K562 (cell line): ENCODE data around the gene FYTTD1. TPM values are rescaled to one million over a fixed set of nuclear protein-coding genes. Genes with fewer than 3 reads are reported as not detected.

Experiments
- ATAC-seq: fragments of 200-7000 bp; cut with Tn5 transposase; 3 replicates; pipeline ENCODE4 v1.9.1; 2020; ENCODE audit warnings: moderate library complexity
- BruUV-seq: library from RNA; stranded (reverse); fragments of 400-500 nt; replicated peaks from 2 replicates; lab custom pipeline; 2021; lab: Mats Ljungman, UMichigan
- CTCF ChIA-PET: fragments of 300-600 bp; formaldehyde crosslinking; extraction: SDS; loops from one replicate; lab custom pipeline; 2021; ENCODE audit warnings: low intra/inter-chr PET ratio; lab: Yijun Ruan, JAX
- POLR2A ChIA-PET: fragments of 300-600, 350-650 bp; sonication (Branson Sonifier 250); formaldehyde crosslinking; extraction: SDS; loops from one replicate; lab custom pipeline; 2021; ENCODE audit warnings: antibody characterized with exemption, inconsistent platforms; lab: Yijun Ruan, JAX
- DNase-seq, 4 experiments: peaks; one replicate each; pipeline versions ENCODE4 v3.0.0 to v3.0.0-alpha.2; 2011 to 2018; ENCODE audit warnings: low spot score in 3 of 4, mixed read lengths in 3 of 4; ENCODE audit errors: extremely low read depth in 1 of 4
- FAIRE-seq: peaks from 2 replicates; lab custom pipeline; 2011; peaks lifted over from hg19 to GRCh38; lab: Jason Lieb, UNC
- H2AFZ ChIP-seq: 2 replicates; pipeline ENCODE4 v1.6.0; 2011; ENCODE audit warnings: low read depth, low read length, control low read depth, inconsistent platforms
- H3K27ac ChIP-seq: fragments of 200-600 bp; 3 replicates; pipeline ENCODE4 v1.8.0; 2011; ENCODE audit warnings: low read depth, mild to moderate bottlenecking, control low read depth, inconsistent platforms, low read length, moderate library complexity, mixed read lengths; ENCODE audit errors: extremely low read depth
- H3K27me3 ChIP-seq, 2 experiments: fragments of 300-600 bp in 1 of 2; 2 replicates in 1 of 2; 3 replicates in 1 of 2; pipeline versions ENCODE4 v1.6.0 to v1.8.0; 2011; ENCODE audit warnings: inconsistent platforms in 2 of 2, low read length in 2 of 2, mild to moderate bottlenecking in 1 of 2, mixed read lengths in 1 of 2, moderate library complexity in 1 of 2; ENCODE audit not compliant: control insufficient read depth in 2 of 2, insufficient read depth in 2 of 2
- H3K36me3 ChIP-seq: fragments of 300-600 bp; 3 replicates; pipeline ENCODE4 v1.8.0; 2011; ENCODE audit warnings: mild to moderate bottlenecking, low read length, inconsistent platforms; ENCODE audit not compliant: control insufficient read depth, insufficient read depth
- H3K4me1 ChIP-seq, 2 experiments: fragments of 200-600 bp in 1 of 2; replicated peaks in 1 of 2; 2 replicates in 1 of 2; 3 replicates in 1 of 2; pipeline versions ENCODE4 v1.5.1 to v1.8.0; 2011; ENCODE audit warnings: inconsistent platforms in 2 of 2, low read length in 2 of 2, mild to moderate bottlenecking in 1 of 2, mixed read lengths in 1 of 2, moderate library complexity in 1 of 2; ENCODE audit not compliant: control insufficient read depth in 2 of 2, insufficient read depth in 2 of 2
- H3K4me2 ChIP-seq: 2 replicates; pipeline ENCODE4 v1.6.1; 2011; ENCODE audit warnings: low read length, control low read depth, inconsistent platforms, mixed read lengths; ENCODE audit not compliant: insufficient read depth
- H3K4me3 ChIP-seq: fragments of 200-600 bp; sonication (generic), shearing (Covaris generic); 2 replicates; pipeline ENCODE4 v1.5.1; 2016; ENCODE audit warnings: control low read depth, inconsistent platforms
- H3K79me2 ChIP-seq: fragments of 200-600 bp; 3 replicates; pipeline ENCODE4 v1.8.0; 2011; ENCODE audit warnings: low read length, inconsistent platforms; ENCODE audit not compliant: control insufficient read depth, insufficient read depth
- H3K9ac ChIP-seq, 2 experiments: 2 replicates each; pipeline versions ENCODE4 v1.6.0 to v1.6.1; 2011; ENCODE audit warnings: low read depth in 2 of 2, low read length in 2 of 2, control low read depth in 1 of 2, inconsistent platforms in 1 of 2, mild to moderate bottlenecking in 1 of 2, mixed read lengths in 1 of 2; ENCODE audit not compliant: insufficient read depth in 1 of 2
- H3K9me1 ChIP-seq: one replicate; pipeline ENCODE4 v1.6.0; 2011; ENCODE audit warnings: inconsistent platforms, mild to moderate bottlenecking, low read length, moderate library complexity; ENCODE audit not compliant: control insufficient read depth, insufficient read depth
- H3K9me3 ChIP-seq: replicated peaks from 2 replicates; pipeline ENCODE4 v1.5.1; 2011; ENCODE audit warnings: low read depth, low read length, inconsistent platforms; ENCODE audit not compliant: control insufficient read depth, insufficient read depth
- H4K20me1 ChIP-seq: replicated peaks from 2 replicates; pipeline ENCODE4 v1.6.1; 2011; ENCODE audit warnings: low read length, inconsistent platforms, mixed read lengths; ENCODE audit not compliant: control insufficient read depth, insufficient read depth
- BDP1 ChIP-seq: IDR thresholded peaks from 3 replicates; pipeline ENCODE4 v1.6.1; 2011; ENCODE audit not compliant: insufficient read length, insufficient read depth
- HDAC2 ChIP-seq: fragments of 450-650 bp; IDR thresholded peaks from 2 replicates; pipeline ENCODE4 v1.6.1; 2016; ENCODE audit warnings: mild to moderate bottlenecking
- HNRNPLL ChIP-seq: fragments of 200-400 bp; formaldehyde crosslinking; IDR thresholded peaks from 2 replicates; pipeline ENCODE4 v1.6.1; 2017; ENCODE audit warnings: low read length, low read depth, mild to moderate bottlenecking; ENCODE audit not compliant: poor library complexity, severe bottlenecking
- JUN ChIP-seq, 2 experiments: sonication (generic) in 1 of 2; formaldehyde crosslinking in 1 of 2; IDR thresholded peaks; 2 replicates each; pipeline versions ENCODE4 v1.6.1 to v1.8.0; 2012 to 2022; ENCODE audit warnings: borderline replicate concordance in 2 of 2, mild to moderate bottlenecking in 2 of 2, improper control_type of control experiment in 1 of 2, low read depth in 1 of 2, low read length in 1 of 2, missing genetic modification reagents in 1 of 2
- NUFIP1 ChIP-seq: fragments of 450-650 bp; IDR thresholded peaks from 2 replicates; pipeline ENCODE4 v1.6.1; 2018; ENCODE audit not compliant: partially characterized antibody
- POU5F1 ChIP-seq: fragments of 150-350 bp; IDR thresholded peaks from 2 replicates; pipeline ENCODE4 v1.6.1; 2014; ENCODE audit warnings: borderline replicate concordance, low read length, low read depth, mild to moderate bottlenecking; ENCODE audit not compliant: partially characterized antibody
- PTRF ChIP-seq: fragments of 450-650 bp; IDR thresholded peaks from 2 replicates; pipeline ENCODE4 v1.6.1; 2016; ENCODE audit warnings: mild to moderate bottlenecking, missing genetic modification characterization, missing compliant biosample characterization
- SIN3B ChIP-seq: fragments of 450-650 bp; IDR thresholded peaks from 2 replicates; pipeline ENCODE4 v1.6.1; 2017; ENCODE audit warnings: low read depth, mild to moderate bottlenecking, moderate library complexity
- SMAD3 ChIP-seq: fragments of 450-650 bp; formaldehyde crosslinking; conservative IDR thresholded peaks from 2 replicates; pipeline ENCODE4 v1.4.0; 2020; ENCODE audit warnings: mild to moderate bottlenecking
- SP1 ChIP-seq: sonication (generic); formaldehyde crosslinking; IDR thresholded peaks from 2 replicates; pipeline ENCODE4 v1.8.1; 2022; ENCODE audit warnings: mild to moderate bottlenecking, missing genetic modification reagents
- ZNF134 ChIP-seq: fragments of 250-450 bp; sonication (Bioruptor Pico); conservative IDR thresholded peaks from 2 replicates; pipeline ENCODE4 v1.4.0; 2020
- ZNF384 ChIP-seq: IDR thresholded peaks from 2 replicates; pipeline ENCODE4 v1.6.1; 2012; ENCODE audit warnings: low read depth, low read length, improper control_type of control experiment
- WGBS: fragments of 100-300 bp; shearing (Covaris generic); methylation state at CpG from one replicate; pipeline ENCODE4 v1.1.6; 2016; ENCODE audit warnings: low coverage, mixed read lengths; ENCODE audit not compliant: insufficient coverage; ENCODE audit errors: missing lambda C conversion rate; 5-methylcytosine and 5-hydroxymethylcytosine counted together
- in situ Hi-C: fragments of 300-500 bp; cut with MboI; formaldehyde crosslinking; loops from 4 replicates; pipeline ENCODE4 v1.15.0; 2018; ENCODE audit warnings: inconsistent platforms, mixed read lengths
- intact Hi-C: fragments of 100-400 bp; cut with micrococcal nuclease; formaldehyde crosslinking; loops from 2 replicates; pipeline ENCODE4 v1.14.2; 2022
- polyA plus RNA-seq, 8 experiments: library from polyadenylated mRNA; depleted of rRNA in 4 of 8; stranded (reverse) in 5 of 8; unstranded in 3 of 8; fragments of >200 nt; fragmentation: Nextera tagmentation in 2 of 8; fragmentation: Illumina TruSeq in 1 of 8; extraction: Ambion mirVana in 2 of 8; extraction: Trizol in 1 of 8; gene quantifications; 2 replicates each; pipeline versions ENCODE4 v1.2.1 to v1.2.3, GENCODE V29; 2011 to 2014; ENCODE audit warnings: inconsistent platforms in 1 of 8, missing spikeins in 1 of 8
- total RNA-seq, 7 experiments: library from RNA; depleted of rRNA in 6 of 7; stranded (reverse); fragments of >200 nt in 6 of 7; fragmentation: Illumina TruSeq in 2 of 7; extraction: Trizol in 2 of 7; gene quantifications; 2 replicates each; pipeline versions ENCODE4 v1.2.1 to v1.2.3, GENCODE V29; 2011 to 2021; ENCODE audit warnings: low replicate concordance in 1 of 7
- TF ChIP-seq, protein P1 (sequence below): fragments of 250-450 bp; sonication (Bioruptor Pico); IDR thresholded peaks from 2 replicates; pipeline ENCODE4 v1.8.0; 2022; ENCODE audit warnings: moderate library complexity, mild to moderate bottlenecking, inconsistent platforms
- TF ChIP-seq, protein P2 (sequence below): fragments of 450-650 bp; IDR thresholded peaks from 2 replicates; pipeline ENCODE4 v1.6.1; 2017; ENCODE audit warnings: mild to moderate bottlenecking, moderate library complexity
- TF ChIP-seq, protein P3 (sequence below): fragments of 250-450 bp; sonication (Bioruptor Pico); IDR thresholded peaks from 2 replicates; pipeline ENCODE4 v1.8.0; 2022; ENCODE audit warnings: inconsistent platforms

FYTTD1 gene
- total and polyA plus RNA-seq, 9 of the 15 experiments (the other 6 are each of a cell fraction or from before 2014, with no cell fraction given) = 35.7 to 106 (median 76.3) TPM

DNA sequence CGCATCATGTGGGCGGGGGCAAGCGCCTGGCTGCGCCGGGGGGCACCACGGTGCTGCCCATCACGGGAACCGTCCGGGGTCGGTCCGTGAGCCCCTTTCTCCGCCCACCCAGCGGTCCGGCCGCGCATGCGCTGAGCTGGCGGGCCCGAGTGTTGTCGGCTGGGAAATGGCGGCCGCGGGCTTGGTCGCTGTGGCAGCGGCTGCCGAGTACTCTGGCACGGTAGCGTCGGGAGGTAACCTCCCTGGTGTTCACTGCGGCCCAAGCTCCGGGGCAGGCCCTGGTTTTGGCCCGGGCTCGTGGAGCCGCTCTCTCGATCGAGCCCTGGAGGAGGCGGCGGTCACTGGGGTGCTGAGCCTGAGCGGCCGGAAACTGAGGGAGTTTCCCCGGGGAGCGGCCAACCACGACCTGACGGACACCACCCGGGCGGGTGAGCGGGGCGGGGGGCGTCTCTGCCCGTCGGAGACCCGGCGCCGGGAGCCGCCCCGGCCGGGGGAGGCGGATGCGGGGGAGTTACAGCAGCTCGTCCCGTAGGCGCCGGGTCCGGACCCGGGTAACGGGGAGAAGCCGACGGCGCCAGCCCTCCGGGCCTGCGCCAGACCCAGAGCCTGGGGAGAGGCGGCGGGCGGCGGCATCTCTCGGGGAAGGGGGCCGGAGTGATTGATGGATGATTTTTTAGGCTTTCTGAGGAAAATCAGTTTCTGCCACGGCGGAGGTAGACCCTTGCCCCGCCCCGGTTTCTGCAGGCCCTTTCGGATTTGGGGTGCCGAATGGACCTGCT, 41.6 kb downstream of the FYTTD1 start, which contains the start of gene LRCH3:
LRCH3 (plus strand) TSS at position 142 of the 779 bp plus-strand sequence; CDS start at position 167, 25 bp downstream.
- Histone ChIP-seq H2AFZ (peak within 1 kb of the TSS; percentile 99), H3K9me3 (no peaks in the 10 kb centered on the region), H3K4me2 (peak within 1 kb of the TSS; percentile 87), H3K9ac (peak within 1 kb of the TSS; percentile 90 to 100), H3K27ac (peak within 1 kb of the TSS; percentile 95), H3K4me1 (peaks cover 10% of the 10 kb centered on the region in 2 experiments; a peak in 3 of 5 replicates), H3K27me3 (no peaks in the 10 kb centered on the region), H3K4me3 (peak within 1 kb of the TSS; percentile 84), H3K79me2 (peaks cover 52% of the 10 kb centered on the region), H4K20me1 (no peaks in the 10 kb centered on the region; the same call in 1 of the 2 replicates), H3K9me1 (no peaks in the 10 kb centered on the region), H3K36me3 (no peaks in the 10 kb centered on the region)
- BruUV-seq = no TSS peak
- DNase-seq (peak; percentile 81 to 96 (median 90)), FAIRE-seq (no peak), ATAC-seq (peak; percentile 92)
- CTCF ChIA-PET = interaction anchor here (0.7 kb wide), 1 partner anchor 9 kb away, joined by 3 read pairs; no protein-coding TSS in a partner anchor
- WGBS = 1% methylated on average over 58 of the region's 83 CpGs
- in situ Hi-C loops = no loop called here
- intact Hi-C loops = loop anchor here (1.0 kb wide), 1 partner anchor 42 kb away; the partner anchor contains the start of gene FYTTD1
- POLR2A ChIA-PET = interaction anchor here (0.8 to 2.1 kb wide), 9 partner anchors 9 to 52 kb away, joined by 3 to 7 read pairs (median 4); partner anchors contain the start of gene FYTTD1
- TF ChIP-seq JUN (IDR thresholded peaks at IDR 0.05; ENCODE audit: borderline replicate concordance, low read depth, low read length) (no peak), JUN (CRISPR knock-in tag; IDR thresholded peaks at IDR 0.05; ENCODE audit: borderline replicate concordance) (0 out of 2 replicates have a peak, but pooled peaks have one; percentile 73), ZNF384 (no peak), SP1 (CRISPR knock-in tag) (peak; percentile 47; the same call in 1 of the 2 replicates), SMAD3 (CRISPR knock-in tag) (no peak), PTRF (tag) (no peak), BDP1 (no peak), HNRNPLL (no peak), SIN3B (peak; percentile 45; the same call in 1 of the 2 replicates), ZNF134 (CRISPR knock-in tag) (no peak), POU5F1 (no peak), HDAC2 (no peak), NUFIP1 (no peak)
- TF ChIP-seq, protein P1, sequence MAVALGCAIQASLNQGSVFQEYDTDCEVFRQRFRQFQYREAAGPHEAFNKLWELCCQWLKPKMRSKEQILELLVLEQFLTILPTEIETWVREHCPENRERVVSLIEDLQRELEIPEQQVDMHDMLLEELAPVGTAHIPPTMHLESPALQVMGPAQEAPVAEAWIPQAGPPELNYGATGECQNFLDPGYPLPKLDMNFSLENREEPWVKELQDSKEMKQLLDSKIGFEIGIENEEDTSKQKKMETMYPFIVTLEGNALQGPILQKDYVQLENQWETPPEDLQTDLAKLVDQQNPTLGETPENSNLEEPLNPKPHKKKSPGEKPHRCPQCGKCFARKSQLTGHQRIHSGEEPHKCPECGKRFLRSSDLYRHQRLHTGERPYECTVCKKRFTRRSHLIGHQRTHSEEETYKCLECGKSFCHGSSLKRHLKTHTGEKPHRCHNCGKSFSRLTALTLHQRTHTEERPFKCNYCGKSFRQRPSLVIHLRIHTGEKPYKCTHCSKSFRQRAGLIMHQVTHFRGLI (CRISPR knock-in tag) = no peak
- TF ChIP-seq, protein P2, sequence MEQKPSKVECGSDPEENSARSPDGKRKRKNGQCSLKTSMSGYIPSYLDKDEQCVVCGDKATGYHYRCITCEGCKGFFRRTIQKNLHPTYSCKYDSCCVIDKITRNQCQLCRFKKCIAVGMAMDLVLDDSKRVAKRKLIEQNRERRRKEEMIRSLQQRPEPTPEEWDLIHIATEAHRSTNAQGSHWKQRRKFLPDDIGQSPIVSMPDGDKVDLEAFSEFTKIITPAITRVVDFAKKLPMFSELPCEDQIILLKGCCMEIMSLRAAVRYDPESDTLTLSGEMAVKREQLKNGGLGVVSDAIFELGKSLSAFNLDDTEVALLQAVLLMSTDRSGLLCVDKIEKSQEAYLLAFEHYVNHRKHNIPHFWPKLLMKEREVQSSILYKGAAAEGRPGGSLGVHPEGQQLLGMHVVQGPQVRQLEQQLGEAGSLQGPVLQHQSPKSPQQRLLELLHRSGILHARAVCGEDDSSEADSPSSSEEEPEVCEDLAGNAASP = no peak
- TF ChIP-seq, protein P3, sequence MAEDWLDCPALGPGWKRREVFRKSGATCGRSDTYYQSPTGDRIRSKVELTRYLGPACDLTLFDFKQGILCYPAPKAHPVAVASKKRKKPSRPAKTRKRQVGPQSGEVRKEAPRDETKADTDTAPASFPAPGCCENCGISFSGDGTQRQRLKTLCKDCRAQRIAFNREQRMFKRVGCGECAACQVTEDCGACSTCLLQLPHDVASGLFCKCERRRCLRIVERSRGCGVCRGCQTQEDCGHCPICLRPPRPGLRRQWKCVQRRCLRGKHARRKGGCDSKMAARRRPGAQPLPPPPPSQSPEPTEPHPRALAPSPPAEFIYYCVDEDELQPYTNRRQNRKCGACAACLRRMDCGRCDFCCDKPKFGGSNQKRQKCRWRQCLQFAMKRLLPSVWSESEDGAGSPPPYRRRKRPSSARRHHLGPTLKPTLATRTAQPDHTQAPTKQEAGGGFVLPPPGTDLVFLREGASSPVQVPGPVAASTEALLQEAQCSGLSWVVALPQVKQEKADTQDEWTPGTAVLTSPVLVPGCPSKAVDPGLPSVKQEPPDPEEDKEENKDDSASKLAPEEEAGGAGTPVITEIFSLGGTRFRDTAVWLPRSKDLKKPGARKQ (CRISPR knock-in tag) = no peak
